GM18951 (cell line): ENCODE data around the gene MSRB1.

Experiments
- POLR2A ChIP-seq: IDR thresholded peaks from 4 replicates; pipeline ENCODE4 v1.6.1; 2011; ENCODE audit warnings: mild to moderate bottlenecking; ENCODE audit not compliant: insufficient read length, insufficient read depth; ENCODE audit errors: extremely low read depth
- in situ Hi-C: fragments of 300-500 bp; cut with MboI; formaldehyde crosslinking; loops from one replicate; pipeline ENCODE4 v1.12.0; 2022; ENCODE audit warnings: low sequenced_read_pairs, mixed read lengths, inconsistent platforms; ENCODE audit not compliant: unreplicated experiment

MSRB1 gene

GRCh38 chr16:1918351-1919326, 24.4 kb downstream of the MSRB1 start, which contains the start of gene HS3ST6:
Gene HS3ST6, minus strand, starts transcription at chr16:1918415. Its CDS starts 92 bp downstream, at chr16:1918323.
- in situ Hi-C loops: no loop called here
- no peak for TF ChIP-seq POLR2A

DNA sequence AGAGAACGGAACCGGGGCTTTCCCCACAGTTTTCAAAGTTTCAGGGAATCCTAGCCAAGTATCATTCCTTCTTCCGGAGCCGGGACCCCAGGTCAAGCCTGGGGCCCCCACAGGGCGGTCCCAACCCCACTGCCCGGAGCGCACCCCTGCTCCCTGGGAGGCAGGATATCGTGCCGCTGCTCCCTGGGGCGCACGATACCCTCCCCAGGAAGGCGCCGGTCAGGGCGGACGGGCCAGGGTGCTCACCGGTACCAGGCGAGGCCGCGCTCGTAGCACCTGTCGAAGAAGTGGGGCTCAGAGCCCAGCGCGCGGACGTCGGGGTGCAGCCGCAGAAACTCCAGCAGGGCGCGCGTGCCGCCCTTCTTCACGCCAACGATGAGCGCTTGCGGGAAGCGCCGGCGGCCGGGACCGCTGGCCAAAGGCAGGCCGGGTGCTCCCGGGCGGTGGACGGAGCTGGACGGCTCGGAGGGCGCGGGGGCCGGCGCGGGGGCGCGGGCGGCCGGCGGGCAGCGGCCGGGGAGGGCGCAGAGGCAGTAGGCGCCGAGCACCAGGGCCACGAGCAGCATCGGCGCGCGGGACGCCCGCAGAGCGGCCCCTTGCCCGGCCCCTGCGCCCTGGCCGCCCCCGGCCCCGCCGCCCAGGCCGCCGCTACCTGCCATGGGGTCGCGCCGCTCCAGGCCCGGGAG, 25.2 kb downstream of the MSRB1 start:
- no peak for TF ChIP-seq POLR2A
- in situ Hi-C loops: no loop called here

DNA sequence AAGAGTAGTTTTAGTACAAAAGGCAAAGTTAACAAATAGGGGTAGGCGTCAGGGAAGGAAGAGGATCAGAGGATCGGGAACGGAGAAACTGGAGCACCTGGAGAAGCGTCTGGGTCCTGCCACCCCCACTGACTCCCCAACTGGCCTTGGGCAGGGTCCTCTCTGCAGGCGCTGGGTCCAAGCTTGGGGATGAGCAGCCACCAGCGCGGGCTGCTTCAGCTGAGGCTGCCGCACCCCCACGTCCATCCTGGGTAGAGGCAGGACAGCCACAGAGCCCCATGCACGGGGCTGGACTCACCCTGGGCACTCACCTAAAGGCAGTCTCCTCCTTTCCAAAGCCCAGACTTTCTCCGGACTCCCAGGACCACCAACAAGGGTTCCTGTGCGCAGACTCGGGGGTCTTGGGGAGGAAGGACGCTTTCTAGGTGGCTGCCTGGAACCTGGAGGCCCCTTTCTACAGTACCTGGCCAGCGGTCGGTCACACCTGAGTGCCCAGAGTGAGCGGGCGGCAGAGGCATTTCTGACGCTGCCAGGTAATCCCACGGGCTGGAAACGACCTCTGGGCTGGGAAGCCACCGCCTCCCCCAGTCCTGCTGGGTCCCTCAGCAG, 25.8 kb downstream of the MSRB1 start:
- TF ChIP-seq POLR2A: no peak
- in situ Hi-C loops: no loop called here

GRCh38 chr16:1916640-1916990, 26.4 kb downstream of the MSRB1 start:
- in situ Hi-C loops: no loop called here
- no peak for TF ChIP-seq POLR2A

GRCh38 chr16:1915732-1916639, 27.0 kb downstream of the MSRB1 start:
- TF ChIP-seq POLR2A: no peak
- in situ Hi-C loops: no loop called here

GRCh38 chr16:1914988-1915387, 28.0 kb downstream of the MSRB1 start:
- in situ Hi-C loops: no loop called here
- TF ChIP-seq POLR2A: no peak

DNA sequence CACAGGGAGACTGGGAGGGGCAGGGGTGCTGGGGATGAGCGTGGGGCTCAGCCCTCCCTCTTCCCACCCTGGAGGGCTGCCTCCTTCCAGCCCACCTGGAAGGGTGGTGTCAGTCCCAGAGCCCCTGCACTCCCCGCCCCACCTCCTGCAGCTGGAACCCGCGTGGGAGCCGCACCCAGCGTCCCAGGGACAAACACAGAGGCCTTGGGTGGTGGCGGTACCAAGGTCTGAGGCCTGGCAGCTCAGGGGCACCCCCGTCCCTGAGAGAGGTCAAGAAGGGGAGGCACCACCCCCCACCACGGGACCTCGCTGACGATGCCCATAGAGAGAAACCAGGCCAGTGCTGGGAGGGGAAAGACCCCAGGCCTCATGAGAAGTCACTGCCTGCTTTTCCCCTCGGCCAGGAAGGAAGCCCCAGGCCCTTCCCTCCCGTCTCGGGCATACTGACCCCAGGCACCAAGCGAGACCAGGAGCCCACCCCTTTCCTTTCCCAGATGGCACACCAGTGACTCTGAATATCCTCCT, 28.9 kb downstream of the MSRB1 start:
- TF ChIP-seq POLR2A: no peak
- in situ Hi-C loops: no loop called here

- TF ChIP-seq POLR2A: no peak
- in situ Hi-C loops: no loop called here
Measured at GRCh38 chr16:1913327-1914083, 29.5 kb downstream of the MSRB1 start.

DNA sequence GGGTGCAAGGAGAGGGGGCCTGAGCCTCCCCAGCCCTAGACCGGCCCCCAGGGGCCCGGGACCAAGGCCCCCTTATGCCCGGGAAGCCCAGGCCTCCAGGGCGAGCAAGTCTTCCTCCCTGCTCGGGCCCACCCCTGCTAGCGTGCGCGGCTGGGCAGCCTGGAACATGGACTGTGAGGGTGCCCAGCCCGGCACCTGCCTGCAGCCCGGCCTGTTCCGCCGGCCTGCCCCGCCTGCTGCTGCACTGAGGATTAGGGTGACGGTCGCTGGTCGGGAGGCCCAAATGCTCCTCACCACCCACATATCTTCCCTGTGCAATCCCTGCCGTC, 30.8 kb downstream of the MSRB1 start:
- TF ChIP-seq POLR2A: no peak
- in situ Hi-C loops: no loop called here

DNA sequence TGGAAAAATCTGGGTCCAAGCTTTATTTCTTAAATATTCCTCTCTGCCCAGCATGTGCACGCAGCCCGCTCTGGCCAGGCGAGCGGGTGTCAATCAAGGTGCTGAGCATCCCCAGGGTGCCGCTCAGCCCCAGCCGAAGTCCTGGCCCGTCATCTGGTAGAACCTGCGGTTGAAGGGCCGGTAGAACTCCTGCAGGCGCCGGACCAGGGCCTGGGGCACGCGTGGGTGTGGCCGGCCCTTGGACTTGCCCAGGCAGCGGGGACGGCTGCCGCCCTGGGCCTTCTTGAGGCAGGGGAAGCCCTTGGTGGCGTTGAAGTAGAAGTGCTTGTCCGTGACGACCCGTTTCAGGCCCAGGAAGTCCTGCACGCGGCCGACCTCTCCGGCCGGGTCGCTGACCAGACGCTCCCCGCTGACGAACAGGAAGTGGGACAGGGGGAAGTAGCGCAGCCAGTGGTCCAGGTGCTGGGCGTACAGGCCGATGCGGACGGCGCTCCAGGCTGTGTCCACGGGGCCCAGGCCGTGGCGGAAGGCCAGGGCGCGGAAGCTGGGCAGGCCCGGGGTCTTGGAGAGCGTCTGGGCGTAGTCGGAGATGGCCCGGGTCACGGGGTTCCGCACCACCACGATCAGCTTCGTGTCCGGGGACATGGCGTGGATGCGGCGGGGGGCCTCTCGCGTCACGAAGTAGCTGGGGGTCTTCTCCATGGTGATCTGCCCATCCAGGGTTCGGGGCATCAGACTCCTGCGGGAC, 31.4 kb downstream of the MSRB1 start:
- in situ Hi-C loops: no loop called here
- TF ChIP-seq POLR2A: no peak

DNA sequence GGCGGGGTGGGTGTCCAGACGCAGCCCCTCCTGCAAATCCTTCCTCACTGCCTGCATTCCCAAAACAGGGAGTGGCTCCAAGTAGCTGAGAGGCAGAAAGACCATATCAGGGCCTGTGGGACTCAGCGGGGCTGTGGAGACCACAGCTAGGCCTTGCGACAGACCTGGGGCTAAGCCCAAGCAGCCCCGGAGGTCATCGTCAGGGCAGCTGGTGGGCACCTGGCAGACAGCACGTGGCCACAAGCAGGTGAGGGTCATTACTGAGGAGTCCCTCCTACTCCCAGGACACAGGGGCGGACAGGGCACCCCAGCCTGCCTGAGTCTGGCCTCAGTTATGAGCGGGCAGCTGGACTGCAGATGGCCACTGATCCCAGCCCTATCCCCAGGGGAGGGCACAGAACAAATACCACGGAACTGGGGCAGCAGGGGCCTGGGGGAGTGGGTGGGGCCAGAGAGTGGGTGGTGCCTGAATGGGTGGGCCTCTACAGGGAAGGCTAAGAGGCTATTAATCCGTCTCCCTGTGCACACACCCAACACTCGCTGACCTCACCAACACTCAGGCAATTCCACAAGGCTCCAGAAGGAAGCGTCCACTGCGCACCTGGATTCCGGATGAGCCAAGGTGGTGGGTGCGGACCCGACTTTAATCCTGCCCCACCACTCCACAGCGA, 33.3 kb downstream of the MSRB1 start:
- no peak for TF ChIP-seq POLR2A
- in situ Hi-C loops: no loop called here
